ENCODE measurements around the gene CREBL2.

DNA sequence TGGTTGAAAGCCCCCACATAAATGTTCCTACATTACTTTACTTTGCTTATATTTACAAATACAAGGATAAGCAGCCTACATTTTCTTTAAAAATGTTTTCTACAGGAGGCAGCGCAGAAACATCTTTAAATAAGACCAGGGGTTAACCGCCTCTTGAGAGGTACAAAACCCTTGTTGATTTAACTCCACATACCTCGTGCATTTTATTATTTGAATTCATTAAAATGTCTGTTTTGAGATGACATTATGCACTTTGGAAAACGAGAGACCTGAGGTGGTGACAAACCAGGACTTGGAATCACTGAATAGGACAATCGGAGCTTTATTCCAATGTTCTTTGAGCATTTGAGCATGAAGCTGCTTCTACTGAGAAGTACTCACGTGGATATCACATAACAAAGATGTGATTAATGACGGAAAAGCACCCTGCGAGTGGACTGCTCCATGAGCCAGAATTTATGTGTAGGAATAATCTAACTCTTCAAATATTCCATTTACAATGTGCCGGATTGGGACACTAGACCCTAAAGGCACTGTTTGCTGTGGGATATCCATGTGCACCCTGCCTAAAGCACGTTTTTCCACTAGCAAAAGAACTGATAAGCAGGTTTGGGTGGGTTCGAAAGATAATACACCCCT, 48.3 kb upstream of the CREBL2 start:
- no peak for TF ChIP-seq POLR2A (IDR thresholded peaks at IDR 0.05)
- TF ChIP-seq, protein P1, sequence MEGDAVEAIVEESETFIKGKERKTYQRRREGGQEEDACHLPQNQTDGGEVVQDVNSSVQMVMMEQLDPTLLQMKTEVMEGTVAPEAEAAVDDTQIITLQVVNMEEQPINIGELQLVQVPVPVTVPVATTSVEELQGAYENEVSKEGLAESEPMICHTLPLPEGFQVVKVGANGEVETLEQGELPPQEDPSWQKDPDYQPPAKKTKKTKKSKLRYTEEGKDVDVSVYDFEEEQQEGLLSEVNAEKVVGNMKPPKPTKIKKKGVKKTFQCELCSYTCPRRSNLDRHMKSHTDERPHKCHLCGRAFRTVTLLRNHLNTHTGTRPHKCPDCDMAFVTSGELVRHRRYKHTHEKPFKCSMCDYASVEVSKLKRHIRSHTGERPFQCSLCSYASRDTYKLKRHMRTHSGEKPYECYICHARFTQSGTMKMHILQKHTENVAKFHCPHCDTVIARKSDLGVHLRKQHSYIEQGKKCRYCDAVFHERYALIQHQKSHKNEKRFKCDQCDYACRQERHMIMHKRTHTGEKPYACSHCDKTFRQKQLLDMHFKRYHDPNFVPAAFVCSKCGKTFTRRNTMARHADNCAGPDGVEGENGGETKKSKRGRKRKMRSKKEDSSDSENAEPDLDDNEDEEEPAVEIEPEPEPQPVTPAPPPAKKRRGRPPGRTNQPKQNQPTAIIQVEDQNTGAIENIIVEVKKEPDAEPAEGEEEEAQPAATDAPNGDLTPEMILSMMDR (IDR thresholded peaks at IDR 0.05): no peak
